HG03565 (cell line): ENCODE results near the gene WARS2.

Source experiments
- ATAC-seq: cut with Tn5 transposase; IDR thresholded peaks from one replicate; pipeline ENCODE4 v1.9.1; 2021; ENCODE audit warnings: mild to moderate bottlenecking, moderate library complexity; ENCODE audit not compliant: unreplicated experiment

The WARS2 gene

DNA sequence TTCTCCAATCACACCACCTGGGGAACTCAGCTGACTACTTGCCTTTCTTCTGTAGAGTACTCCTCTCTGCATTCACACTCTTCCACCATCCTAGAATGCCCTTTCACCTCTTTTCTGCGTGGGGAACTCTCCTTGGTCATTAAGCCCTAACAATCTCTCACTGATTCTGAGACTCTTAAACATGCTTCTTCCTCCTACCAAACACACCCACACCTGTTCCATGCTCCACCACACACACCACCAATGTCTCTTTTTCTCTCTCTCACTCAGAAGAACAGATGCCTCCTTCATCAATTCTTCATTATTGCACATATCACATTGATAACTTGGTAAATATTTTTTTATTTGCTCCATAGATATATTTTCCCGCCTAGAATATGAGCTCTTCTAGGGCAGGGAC lies 53.6 kb downstream of the WARS2 start:
- ATAC-seq, result no peak

DNA sequence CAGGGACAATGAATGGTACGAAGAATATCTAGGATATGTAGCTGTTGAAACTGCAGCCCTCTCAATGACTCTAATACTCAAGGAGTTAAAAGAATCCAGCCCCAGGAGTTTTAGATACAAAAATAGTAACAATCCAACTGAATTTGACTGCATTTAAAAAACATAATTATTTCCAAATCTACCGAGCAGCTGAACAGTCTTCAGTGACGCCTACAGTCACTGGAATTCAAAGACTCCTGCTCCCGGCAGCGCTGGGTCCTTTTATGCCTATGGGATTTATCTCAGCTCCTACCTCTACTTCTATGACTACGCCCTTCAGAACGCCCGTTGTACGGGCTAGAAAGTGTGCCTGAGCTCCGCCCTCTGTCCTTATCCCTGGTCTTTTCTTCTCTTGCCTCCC lies 55.7 kb downstream of the WARS2 start:
- no peak for ATAC-seq

DNA sequence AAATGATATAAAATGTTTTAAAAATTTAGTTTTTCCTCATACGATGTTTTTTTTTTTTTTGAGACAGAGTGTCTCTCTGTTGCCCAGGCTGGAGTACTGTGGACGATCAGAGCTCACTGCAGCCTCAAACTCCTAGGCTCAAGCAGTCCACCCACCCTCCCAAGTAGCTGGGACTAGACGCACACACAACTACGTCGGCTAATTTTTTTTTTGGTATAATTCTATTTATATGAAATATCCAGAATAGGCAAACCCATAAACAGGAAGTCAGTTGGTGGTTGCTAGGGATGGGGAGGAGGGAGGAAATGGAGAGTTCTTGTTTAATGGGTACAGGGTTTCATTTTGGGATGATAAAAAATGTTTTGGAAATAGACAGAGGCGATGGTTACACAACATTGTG lies 56.5 kb downstream of the WARS2 start:
- no peak for ATAC-seq

DNA sequence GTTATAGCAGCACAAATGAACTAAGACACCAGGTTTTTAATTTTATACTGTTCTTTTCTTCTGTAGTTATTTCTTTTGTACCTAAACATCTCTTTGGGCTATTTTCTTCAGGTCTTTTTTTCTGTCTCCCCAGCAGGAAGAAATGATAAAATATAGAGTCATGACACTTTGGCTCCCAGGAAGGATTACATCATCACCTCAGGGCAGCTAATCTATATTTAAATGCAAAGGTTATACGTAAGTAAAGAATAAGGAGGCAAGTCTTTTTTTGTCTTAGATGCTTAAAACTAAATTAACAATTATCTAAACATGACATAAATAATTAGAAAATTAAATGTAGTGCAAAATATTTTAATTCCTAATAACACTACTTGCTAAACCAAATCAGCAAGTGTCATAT lies 57.0 kb downstream of the WARS2 start:
- no peak for ATAC-seq

DNA sequence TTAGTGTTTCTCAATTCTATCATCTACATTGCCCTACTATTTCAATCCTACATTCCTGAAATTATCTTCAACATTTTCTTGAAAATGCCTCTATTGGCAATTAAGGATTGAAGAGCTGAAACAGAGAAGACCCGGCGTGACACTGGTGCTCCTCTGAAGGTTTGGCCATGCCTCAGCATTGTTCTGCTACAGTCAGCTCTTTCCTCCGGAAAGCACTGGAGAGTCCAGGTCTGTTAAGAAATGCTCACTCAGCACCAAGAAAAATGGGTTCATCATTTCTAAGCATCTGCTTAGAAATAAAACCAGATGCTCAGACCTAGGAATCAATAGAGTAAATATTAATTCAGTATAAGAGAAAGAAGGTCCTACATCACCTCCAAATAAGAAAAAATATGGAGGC lies 58.8 kb downstream of the WARS2 start:
- no peak for ATAC-seq

DNA sequence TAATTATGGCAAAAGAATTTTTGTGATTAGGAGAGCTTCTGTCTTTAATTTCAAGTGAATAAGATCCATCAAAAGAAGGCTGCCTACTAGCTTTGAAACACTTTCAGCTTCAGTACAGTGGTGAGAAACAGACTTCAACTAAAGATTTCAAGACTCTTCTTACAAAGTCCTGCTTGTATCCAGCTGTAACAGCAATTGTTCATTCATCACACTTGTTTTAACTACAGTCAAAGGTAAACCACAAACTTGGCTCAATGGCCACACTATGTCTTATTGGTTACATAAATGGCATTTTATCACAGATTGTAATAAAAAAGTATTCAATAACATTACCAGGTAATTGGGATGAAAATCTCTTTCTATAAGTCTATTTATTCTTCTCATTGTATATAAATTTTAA lies 59.2 kb downstream of the WARS2 start:
- ATAC-seq, result no peak

DNA sequence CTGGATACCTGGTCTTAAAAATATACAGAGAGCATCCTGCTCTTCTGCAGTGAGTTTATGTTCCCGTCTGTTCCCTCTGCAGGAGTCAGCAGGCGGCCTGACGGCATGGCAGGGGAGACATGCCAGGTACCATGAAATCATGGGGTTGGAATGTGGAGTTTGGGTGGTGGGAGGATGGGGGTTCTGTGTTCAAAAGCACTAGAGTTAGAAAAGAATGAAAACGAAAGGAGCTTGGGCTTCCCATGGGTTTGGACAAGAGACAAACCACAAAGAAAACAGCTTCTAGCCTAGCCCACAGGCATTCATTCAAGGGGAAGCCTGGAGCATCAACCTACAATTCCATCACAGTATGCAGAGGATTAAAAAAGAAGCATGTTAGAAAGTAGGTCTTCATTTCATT lies 59.9 kb downstream of the WARS2 start:
- no peak for ATAC-seq

DNA sequence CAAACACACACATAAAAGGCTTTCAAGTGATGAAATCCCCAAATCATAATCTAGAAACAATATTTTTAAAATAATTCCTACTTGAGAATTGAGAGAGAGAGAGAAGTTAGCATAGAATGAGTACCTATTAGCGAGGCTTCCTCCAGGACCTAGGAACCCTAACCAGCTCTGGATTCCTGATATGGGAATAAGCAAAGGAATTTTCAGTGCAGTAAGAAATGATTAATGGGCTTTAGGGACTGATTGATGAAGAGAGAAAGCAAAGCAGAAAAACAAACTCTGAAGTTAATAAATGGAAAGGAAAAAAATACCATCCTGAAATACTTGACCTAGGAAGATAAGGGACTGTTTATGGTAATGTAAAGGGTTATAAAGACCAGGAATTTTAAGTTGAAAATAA lies 60.6 kb downstream of the WARS2 start:
- no peak for ATAC-seq

DNA sequence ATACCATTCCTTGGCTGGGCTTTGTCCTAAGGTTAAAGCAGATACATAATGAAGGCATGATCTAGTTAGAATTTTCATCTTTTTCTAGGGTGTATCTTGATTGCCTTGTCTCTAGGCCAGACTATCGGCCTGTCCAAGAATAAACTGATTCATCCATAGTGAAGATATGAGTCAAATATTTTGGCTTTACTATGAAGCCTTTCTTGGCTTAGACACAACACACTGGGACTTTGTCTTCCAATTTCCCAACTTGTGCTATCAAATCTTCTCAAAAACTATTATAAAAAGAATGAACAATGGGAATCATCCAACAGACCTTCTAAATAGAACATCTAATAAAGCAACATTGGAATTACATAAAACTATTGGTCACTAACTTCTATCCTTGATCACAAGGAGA lies 64.8 kb downstream of the WARS2 start:
- ATAC-seq, result no peak

DNA sequence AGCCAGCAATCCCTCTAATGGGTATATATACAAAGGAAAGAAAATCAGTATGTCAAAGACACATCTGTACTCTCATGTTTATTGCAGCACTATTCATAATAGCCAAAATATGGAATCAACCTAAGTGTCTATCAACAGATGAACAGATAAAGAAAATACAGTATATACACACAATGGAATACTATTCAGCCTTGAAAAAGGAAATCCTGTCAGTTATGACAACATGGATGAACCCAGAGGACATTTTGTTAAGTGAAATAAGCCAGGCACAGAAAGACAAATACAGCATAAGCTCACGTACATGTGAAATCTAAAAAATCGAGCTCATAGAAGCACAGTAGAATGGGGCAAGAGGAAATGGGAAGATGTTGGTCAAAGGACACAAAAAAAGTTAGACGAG lies 69.1 kb downstream of the WARS2 start:
- no peak for ATAC-seq

DNA sequence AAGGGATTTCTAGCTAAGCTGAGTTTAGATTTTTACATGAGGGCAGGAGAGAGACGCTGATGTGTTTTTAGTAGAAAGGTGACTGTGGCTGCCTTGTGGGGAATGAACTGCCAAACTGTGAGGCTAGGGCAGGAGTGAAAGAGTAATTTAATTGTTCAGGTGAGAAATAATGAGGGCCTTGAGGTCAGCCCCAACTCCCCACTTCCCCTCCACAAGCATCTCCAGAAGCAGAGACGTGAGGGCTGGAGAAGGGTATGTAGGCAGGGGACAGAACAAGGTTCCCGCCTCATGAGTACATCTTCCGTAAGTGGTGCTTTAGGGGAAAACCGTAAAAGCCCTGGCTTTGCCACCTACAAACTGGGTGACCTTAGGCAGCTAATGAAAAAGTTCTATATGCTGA lies 70.8 kb downstream of the WARS2 start:
- no peak for ATAC-seq

DNA sequence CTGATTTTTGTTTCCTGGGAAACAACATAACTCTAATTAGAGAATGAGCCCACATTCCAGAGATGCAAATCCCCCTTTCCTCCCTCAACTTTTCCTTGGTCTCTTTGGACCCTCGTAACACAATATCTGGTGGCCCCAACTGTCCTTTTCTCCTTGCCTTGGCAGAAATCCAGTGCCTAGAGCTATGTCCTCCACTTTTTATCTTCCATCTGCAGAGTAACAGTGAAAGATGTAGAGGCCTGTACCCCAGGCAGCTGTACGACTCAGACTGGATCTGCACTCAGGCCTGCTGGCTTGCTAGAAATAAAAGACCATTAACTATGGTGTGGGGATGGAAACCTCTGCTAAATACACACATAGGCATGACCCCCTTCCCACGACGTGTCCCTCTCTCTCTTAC lies 72.0 kb downstream of the WARS2 start:
- ATAC-seq, result no peak

DNA sequence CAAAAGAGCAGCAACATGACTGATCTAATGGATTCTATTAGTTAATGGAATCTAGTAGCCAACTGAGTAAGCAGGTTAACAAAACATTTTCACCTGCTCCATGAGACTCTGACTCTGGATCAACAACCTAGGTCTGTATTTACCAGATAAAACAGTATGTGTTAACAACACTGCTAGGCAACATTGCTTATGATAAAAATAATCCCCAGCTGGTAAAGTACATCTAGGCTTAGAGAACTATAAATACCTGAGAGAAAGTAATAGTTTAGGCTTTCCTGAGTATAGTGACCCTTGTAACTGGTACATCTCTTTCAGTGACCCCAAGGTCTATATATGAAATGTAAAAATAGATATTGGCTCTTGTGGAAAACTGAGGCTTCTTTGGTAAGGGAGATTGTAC lies 78.8 kb downstream of the WARS2 start:
- ATAC-seq, result no peak

DNA sequence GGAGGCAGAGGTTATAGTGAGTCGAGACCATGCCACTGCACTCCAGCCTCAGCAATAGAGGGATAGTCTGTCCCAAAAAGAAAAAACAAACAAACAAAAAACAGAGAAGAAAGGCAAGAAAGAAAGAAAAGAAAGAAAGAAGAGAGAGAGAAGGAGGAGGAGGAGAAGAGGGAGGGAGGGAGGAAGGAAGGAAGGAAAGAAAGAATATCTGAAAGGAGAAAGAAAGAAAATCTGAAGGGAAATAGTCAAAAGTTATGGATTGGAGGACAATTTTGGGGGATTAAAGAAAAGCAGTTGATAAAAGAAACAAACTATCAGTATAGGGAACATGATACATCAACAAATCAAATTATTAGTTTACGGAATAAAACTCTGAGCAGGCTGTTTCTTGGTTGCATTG lies 84.9 kb downstream of the WARS2 start:
- ATAC-seq, result no peak

DNA sequence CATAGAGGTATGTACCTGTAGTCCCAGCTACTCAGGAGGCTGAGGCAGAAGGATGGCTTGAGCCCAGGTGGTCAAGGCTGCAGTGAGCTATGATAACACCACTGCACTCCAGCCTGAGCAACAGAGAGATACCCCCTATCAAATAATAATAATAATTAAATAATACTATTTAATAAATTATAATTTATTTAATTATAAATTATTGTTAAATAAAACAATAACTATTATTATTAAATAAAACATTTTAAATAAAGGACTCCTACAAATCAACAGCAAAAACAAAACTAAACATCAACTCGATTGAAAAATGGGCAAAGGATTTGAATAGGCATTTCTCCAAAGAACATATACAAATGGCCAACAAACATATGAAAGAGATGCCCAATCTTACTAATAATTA lies 86.5 kb downstream of the WARS2 start:
- no peak for ATAC-seq

DNA sequence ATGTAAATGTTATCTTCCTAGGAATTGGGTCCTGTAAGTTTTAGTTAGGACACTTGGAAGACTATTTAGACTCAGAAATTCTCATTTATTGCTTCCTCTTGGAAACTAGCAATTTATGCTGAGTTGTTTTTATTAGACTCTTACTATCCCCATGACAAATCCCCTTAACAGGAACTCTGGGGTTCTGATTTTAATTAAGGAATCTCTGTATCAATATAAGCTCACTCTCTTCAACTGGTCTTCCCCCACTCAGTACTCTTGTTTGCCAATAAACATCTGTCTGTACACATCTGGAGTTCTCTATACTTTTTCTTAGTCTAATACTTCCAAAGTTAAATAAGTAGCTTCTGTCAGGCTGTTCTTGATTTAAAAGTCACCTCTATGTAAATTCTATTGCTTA lies 88.2 kb downstream of the WARS2 start:
- no peak for ATAC-seq

DNA sequence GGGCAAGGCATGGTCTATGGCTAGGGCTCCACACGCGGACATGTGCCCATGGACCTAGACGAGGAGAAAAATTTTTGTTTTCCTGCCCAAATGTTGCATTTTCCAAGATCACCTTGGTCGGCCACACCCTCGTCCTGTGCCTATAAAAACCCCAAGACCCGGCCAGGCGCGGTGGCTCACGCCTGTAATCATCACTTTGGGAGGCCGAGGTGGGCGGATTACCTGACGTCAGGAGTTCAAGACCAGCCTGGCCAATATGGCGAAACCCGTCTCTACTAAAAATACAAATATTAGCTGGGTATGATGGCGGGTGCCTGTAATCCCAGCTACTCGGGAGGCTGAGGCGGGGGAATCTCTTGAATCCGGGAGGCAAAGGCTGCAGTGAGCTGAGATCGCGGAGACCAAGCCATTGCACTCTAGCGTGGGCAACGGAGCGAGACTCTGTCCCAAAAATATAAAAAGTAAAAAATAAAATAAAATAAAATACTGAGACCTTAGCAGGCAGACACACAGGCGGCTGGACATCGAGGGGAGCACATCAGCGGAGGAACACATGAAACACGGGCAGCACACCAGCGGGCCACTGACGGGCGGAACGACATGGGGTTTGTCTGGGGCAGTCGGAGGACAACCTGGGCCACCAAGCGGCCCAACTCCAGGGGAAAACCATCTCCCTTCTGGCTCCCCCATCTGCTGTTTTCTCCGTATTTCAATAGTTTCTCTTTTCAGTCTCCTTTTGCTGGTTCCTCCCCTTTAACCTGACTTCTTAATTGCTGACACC lies 91.6 kb downstream of the WARS2 start:
- no peak for ATAC-seq

DNA sequence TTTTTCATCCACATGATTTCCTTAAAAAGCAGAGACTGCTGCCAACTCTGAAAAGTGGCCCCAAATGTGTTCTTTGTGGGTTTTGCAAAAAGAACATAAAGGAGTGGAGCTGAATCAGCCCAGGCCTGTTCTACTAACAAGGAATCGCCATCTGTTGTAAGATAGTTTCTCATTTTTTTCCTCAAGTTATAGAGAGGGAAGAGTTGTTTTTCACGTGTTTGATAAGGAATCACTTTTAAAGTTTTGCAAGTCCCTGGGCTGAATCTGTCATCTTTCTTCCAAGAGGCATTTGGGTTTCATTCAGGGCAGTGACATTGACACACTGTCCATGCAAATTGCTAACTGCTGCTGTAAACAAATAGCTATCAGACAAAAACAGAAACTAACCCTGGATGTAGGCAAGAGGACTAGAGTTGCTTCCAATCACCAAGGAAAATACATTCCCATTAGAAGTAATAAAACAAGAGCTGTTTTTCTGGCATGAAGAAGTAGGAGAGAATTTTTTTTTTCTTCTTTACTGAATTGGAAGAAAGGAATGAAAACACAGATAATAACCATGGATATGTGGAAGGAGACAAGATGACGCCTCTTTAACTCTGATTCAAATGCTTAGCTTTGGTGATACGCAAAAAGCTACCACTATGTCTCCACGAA lies 93.5 kb downstream of the WARS2 start:
- ATAC-seq, result no peak

DNA sequence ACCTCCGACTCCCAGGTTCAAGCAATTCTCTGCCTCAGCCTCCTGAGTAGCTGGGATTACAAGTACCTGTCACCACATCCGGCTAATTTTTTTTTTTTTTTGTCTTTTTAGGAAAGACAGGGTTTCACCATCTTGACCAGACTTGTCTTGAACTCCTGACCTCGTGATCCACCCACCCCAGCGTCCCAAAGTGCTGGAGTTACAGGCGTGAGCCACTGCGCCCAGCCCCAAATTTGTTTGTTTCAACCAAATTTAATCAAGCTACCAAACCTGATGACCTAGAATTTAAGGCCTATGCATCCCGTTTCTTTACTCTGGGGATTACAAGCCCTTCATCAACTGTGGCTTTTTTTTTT lies 94.0 kb downstream of the WARS2 start:
- no peak for ATAC-seq

DNA sequence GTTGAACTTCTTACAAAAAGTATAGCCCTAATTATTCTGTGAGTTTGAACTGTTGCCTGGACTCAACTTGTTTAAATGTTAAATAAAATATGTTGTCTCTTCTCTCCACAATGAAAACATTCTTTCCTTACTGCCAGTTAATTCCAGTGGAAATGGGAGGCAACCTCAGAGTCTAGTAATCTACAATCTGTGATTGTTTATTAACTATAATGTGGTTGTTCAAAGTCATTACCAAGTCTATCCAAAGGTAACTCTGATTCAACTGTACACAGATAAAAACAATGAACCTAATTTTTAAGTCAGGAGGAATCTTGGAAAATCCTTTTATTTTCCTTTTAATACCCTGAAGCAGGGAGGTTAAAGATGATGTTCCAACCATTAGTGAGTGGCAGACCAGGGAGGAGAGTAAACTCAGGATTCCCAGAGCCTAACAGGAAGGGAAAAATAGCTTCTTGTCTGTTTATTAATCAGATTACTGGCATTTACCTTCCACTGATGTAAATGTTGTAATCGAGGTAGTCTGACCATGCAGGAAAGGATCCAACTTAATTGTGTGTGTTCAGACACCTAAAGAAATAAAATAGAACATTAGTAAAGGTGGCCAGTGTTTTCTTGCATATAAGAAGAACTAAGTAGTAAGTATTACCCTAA lies 95.2 kb downstream of the WARS2 start:
- no peak for ATAC-seq

DNA sequence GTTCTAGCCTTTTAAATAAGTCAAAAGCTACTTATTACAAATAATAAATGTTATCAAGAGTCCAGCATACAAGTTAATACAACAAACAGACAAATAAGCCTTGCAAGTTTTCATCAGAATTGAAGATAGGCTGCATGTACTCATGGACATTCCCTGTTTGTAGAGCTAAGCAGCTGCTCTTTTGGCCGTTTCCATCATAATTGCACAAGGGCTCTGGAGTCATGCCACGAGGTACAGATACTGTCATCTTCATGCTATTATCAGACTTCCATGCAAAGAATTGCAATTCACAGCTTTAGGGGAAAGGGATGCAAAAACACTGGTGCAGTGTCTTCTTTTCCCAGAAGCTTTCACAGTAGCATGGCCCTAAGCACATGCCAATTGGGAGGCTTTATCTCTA lies 99.5 kb downstream of the WARS2 start:
- ATAC-seq, result no peak

DNA sequence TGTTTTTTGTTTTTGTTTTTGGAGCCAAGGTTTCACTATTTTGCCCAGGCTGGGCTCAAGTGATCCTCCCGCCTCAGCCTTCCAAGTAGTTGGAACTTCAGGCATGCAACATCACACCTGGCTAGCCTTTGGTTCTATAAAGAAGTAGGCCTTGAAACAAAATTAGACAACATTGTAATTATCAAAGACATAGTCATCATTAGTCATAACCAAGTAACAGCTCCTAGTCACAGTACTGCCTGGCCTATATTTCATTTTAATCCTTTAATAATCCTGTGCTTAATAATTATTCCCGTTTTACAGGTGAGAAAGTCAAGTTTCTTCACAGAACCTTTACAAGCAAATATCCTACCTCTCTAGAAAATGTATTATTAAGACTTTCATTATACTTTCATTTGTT lies 100.0 kb downstream of the WARS2 start:
- ATAC-seq, result no peak
